A549 (cell line): ENCODE measurements around the gene ANXA2.
A peak's percentile ranks its signal among the peaks of the same experiment; 100 is the strongest.

Experiments used
- CEBPB ChIP-seq, 2 experiments: fragments of >200 bp in 1 of 2; sonication (Bioruptor Twin) in 1 of 2; formaldehyde crosslinking in 1 of 2; IDR thresholded peaks; 2 replicates each; pipeline ENCODE4 v1.6.1; 2012 to 2016
- FOSL2 ChIP-seq, 2 experiments: fragments of 450-650 bp in 1 of 2; fragments of >200 bp in 1 of 2; sonication (Bioruptor Twin) in 1 of 2; formaldehyde crosslinking; IDR thresholded peaks; 2 replicates each; pipeline versions ENCODE4 v1.5.0 to v1.6.1; 2016 to 2020; ENCODE audit warnings: mild to moderate bottlenecking in 1 of 2, moderate library complexity in 1 of 2
- JUNB ChIP-seq: fragments of >200 bp; sonication (Bioruptor Twin); formaldehyde crosslinking; IDR thresholded peaks from 2 replicates; pipeline ENCODE4 v1.6.1; 2016
- MAFK ChIP-seq: fragments of 450-650 bp; IDR thresholded peaks from 2 replicates; pipeline ENCODE4 v1.6.1; 2014; ENCODE audit not compliant: partially characterized antibody
- PHF8 ChIP-seq: fragments of 200-600 bp; sonication (generic); IDR thresholded peaks from 2 replicates; pipeline ENCODE4 v1.6.1; 2016; ENCODE audit warnings: low read depth, mild to moderate bottlenecking, antibody characterized with exemption, moderate library complexity, borderline replicate concordance
- POLR2A ChIP-seq: IDR thresholded peaks from 2 replicates; pipeline ENCODE4 v1.6.1; 2012; ENCODE audit warnings: mild to moderate bottlenecking, low read length
- RCOR1 ChIP-seq: fragments of 150-350 bp; IDR thresholded peaks from 2 replicates; pipeline ENCODE4 v1.6.1; 2014; ENCODE audit warnings: antibody characterized with exemption, low read length, low read depth
- TFCP2L1 ChIP-seq: fragments of 250-450 bp; sonication (Bioruptor Pico); IDR thresholded peaks from 2 replicates; pipeline ENCODE4 v1.5.0; 2021; ENCODE audit warnings: mild to moderate bottlenecking
- ZFP36 ChIP-seq: fragments of 450-650 bp; IDR thresholded peaks from 2 replicates; pipeline ENCODE4 v1.6.1; 2014; ENCODE audit warnings: borderline replicate concordance; ENCODE audit not compliant: partially characterized antibody
- TF ChIP-seq, protein P1 (sequence below): fragments of 200-600 bp; sonication (generic); IDR thresholded peaks from 2 replicates; pipeline ENCODE4 v1.6.1; 2016; ENCODE audit warnings: antibody characterized with exemption, mild to moderate bottlenecking, moderate library complexity
- TF ChIP-seq, protein P2 (sequence below): fragments of >200 bp; sonication (Bioruptor Twin); formaldehyde crosslinking; IDR thresholded peaks from 3 replicates; pipeline ENCODE4 v1.5.1; 2016
- TF ChIP-seq, protein P3 (sequence below): fragments of >200 bp; sonication (Bioruptor Twin); formaldehyde crosslinking; IDR thresholded peaks from 3 replicates; pipeline ENCODE4 v1.6.1; 2016
- TF ChIP-seq, protein P4 (sequence below): fragments of 150-350 bp; IDR thresholded peaks from 2 replicates; pipeline ENCODE4 v1.6.1; 2014; ENCODE audit warnings: low read depth, mild to moderate bottlenecking, low read length

DNA sequence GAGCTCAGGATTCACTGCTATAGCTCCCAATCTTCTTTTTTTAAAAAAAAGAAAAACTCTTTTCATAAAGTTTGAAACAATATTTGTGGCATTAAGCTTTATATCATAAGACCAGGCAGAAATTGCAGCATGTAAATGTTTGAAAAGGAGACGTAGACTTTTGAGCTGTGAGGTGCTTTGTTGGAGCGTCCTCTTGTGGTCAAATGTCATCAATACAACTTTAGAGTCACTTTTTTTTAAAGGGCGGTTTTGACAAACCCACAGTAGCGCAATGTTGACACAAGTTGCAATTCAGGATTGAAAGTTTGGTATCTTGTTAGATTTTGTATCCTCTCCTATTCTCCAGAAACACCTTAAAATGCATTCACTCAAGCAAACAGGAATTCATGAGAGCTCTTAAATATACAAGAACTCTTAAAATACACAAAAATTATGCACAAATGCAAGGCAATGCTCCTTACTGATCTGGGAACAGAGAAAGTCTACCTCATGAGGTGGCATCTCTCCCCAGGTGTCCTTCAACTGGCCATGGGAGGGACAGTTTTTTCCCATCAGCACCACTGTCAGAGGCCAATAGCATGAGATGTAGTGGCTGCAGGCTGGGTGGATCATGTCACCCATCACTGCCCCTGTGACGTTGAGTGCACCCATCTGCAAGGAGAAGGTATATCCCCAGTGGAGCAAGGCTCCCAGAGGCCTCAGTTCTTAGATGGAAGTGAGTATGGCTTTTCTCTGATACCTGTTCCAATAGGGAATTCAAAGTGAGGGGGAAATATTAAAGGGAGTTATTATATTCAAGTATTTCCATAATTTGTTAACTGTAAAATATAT is 70.7 kb downstream of the ANXA2 start:
- TF ChIP-seq, protein P1, sequence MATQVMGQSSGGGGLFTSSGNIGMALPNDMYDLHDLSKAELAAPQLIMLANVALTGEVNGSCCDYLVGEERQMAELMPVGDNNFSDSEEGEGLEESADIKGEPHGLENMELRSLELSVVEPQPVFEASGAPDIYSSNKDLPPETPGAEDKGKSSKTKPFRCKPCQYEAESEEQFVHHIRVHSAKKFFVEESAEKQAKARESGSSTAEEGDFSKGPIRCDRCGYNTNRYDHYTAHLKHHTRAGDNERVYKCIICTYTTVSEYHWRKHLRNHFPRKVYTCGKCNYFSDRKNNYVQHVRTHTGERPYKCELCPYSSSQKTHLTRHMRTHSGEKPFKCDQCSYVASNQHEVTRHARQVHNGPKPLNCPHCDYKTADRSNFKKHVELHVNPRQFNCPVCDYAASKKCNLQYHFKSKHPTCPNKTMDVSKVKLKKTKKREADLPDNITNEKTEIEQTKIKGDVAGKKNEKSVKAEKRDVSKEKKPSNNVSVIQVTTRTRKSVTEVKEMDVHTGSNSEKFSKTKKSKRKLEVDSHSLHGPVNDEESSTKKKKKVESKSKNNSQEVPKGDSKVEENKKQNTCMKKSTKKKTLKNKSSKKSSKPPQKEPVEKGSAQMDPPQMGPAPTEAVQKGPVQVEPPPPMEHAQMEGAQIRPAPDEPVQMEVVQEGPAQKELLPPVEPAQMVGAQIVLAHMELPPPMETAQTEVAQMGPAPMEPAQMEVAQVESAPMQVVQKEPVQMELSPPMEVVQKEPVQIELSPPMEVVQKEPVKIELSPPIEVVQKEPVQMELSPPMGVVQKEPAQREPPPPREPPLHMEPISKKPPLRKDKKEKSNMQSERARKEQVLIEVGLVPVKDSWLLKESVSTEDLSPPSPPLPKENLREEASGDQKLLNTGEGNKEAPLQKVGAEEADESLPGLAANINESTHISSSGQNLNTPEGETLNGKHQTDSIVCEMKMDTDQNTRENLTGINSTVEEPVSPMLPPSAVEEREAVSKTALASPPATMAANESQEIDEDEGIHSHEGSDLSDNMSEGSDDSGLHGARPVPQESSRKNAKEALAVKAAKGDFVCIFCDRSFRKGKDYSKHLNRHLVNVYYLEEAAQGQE = no peak
- TF ChIP-seq CEBPB (IDR thresholded peaks at IDR 0.05) (no peak), PHF8 (no peak), RCOR1 (no peak), MAFK (no peak), FOSL2 (IDR thresholded peaks at IDR 0.05) (no peak), FOSL2 (CRISPR knock-in tag; IDR thresholded peaks at IDR 0.05) (no peak), JUNB (no peak), TFCP2L1 (CRISPR knock-in tag) (no peak), ZFP36 (no peak), POLR2A (no peak)
- TF ChIP-seq, protein P2, sequence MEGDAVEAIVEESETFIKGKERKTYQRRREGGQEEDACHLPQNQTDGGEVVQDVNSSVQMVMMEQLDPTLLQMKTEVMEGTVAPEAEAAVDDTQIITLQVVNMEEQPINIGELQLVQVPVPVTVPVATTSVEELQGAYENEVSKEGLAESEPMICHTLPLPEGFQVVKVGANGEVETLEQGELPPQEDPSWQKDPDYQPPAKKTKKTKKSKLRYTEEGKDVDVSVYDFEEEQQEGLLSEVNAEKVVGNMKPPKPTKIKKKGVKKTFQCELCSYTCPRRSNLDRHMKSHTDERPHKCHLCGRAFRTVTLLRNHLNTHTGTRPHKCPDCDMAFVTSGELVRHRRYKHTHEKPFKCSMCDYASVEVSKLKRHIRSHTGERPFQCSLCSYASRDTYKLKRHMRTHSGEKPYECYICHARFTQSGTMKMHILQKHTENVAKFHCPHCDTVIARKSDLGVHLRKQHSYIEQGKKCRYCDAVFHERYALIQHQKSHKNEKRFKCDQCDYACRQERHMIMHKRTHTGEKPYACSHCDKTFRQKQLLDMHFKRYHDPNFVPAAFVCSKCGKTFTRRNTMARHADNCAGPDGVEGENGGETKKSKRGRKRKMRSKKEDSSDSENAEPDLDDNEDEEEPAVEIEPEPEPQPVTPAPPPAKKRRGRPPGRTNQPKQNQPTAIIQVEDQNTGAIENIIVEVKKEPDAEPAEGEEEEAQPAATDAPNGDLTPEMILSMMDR = peak; percentile 99
- TF ChIP-seq, protein P3, sequence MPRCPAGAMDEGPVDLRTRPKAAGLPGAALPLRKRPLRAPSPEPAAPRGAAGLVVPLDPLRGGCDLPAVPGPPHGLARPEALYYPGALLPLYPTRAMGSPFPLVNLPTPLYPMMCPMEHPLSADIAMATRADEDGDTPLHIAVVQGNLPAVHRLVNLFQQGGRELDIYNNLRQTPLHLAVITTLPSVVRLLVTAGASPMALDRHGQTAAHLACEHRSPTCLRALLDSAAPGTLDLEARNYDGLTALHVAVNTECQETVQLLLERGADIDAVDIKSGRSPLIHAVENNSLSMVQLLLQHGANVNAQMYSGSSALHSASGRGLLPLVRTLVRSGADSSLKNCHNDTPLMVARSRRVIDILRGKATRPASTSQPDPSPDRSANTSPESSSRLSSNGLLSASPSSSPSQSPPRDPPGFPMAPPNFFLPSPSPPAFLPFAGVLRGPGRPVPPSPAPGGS = no peak
- TF ChIP-seq, protein P4, sequence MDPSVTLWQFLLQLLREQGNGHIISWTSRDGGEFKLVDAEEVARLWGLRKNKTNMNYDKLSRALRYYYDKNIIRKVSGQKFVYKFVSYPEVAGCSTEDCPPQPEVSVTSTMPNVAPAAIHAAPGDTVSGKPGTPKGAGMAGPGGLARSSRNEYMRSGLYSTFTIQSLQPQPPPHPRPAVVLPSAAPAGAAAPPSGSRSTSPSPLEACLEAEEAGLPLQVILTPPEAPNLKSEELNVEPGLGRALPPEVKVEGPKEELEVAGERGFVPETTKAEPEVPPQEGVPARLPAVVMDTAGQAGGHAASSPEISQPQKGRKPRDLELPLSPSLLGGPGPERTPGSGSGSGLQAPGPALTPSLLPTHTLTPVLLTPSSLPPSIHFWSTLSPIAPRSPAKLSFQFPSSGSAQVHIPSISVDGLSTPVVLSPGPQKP = no peak
